Esophagus (tissue), 2 donors: ENCODE measurements around the gene CTAGE8. TPM values are rescaled to one million over a fixed set of nuclear protein-coding genes. Genes with fewer than 3 reads are reported as not detected.
"Not testable (repeated sequence)": the region's sequence is repeated elsewhere in the genome, so short reads cannot be mapped to it uniquely, and the experiment has no call there.

Experiments used
- H3K27ac ChIP-seq, 2 donors: one replicate each; pipeline ENCODE4 v1.5.1; 2013; ENCODE audit warnings: low read depth in 2 of 2, mild to moderate bottlenecking in 2 of 2, inconsistent platforms in 1 of 2, low read length in 1 of 2, moderate library complexity in 1 of 2
- H3K27me3 ChIP-seq, 2 donors: one replicate each; pipeline ENCODE4 v1.6.1; 2013; ENCODE audit warnings: low read length in 2 of 2, control low read depth in 1 of 2, mild to moderate bottlenecking in 1 of 2; ENCODE audit not compliant: insufficient read depth in 2 of 2, control insufficient read depth in 1 of 2
- H3K36me3 ChIP-seq, 2 donors: one replicate each; pipeline ENCODE4 v1.6.1; 2013; ENCODE audit warnings: low read length in 1 of 2; ENCODE audit not compliant: control insufficient read depth in 2 of 2, insufficient read depth in 2 of 2
- H3K4me1 ChIP-seq, 2 donors: one replicate each; pipeline ENCODE4 v1.6.1; 2013; ENCODE audit warnings: low read length in 1 of 2; ENCODE audit not compliant: control insufficient read depth in 2 of 2, insufficient read depth in 2 of 2
- H3K4me3 ChIP-seq, 2 donors: one replicate each; pipeline ENCODE4 v1.5.1; 2013; ENCODE audit warnings: low read length in 2 of 2, mild to moderate bottlenecking in 2 of 2, low read depth in 1 of 2, moderate library complexity in 1 of 2
- H3K9me3 ChIP-seq, 2 donors: one replicate each; pipeline ENCODE4 v1.6.1; 2013; ENCODE audit warnings: mild to moderate bottlenecking in 2 of 2, low read depth in 1 of 2, low read length in 1 of 2, moderate library complexity in 1 of 2; ENCODE audit not compliant: control insufficient read depth in 2 of 2, insufficient read depth in 1 of 2
- WGBS, 2 donors: extraction: QIAGEN DNeasy Blood & Tissue Kit; methylation state at CpG; one replicate each; pipeline ENCODE4 v1.1.7; 2013; 5-methylcytosine and 5-hydroxymethylcytosine counted together
- polyA plus RNA-seq, 2 donors: library from polyadenylated mRNA; stranded (reverse); fragments of 200-250 nt; gene quantifications; one replicate each; pipeline ENCODE4 v1.2.3, GENCODE V29; 2013
- donor health status: healthy with polysubstance abuse.
- donor health status: Bipolar disorder and iron deficiency.

The CTAGE8 gene
- polyA plus RNA-seq, 2 donors, result 0.01 to 2.5 TPM

GRCh38 chr7:144231027-144231426, 38.1 kb downstream of the CTAGE8 start:
- not testable (repeated sequence) for H3K9me3 ChIP-seq, H3K4me1 ChIP-seq, H3K27me3 ChIP-seq, H3K27ac ChIP-seq, H3K36me3 ChIP-seq, H3K4me3 ChIP-seq
- WGBS, 2 donors, result no CpG with 5 or more reads among the region's 2 CpGs

- not testable (repeated sequence) for H3K4me3 ChIP-seq, H3K27me3 ChIP-seq, H3K4me1 ChIP-seq, H3K9me3 ChIP-seq, H3K36me3 ChIP-seq, H3K27ac ChIP-seq
- 83% methylated on average over 1 of the region's 3 CpGs for WGBS, 2 donors
These were observed 40.3 kb downstream of the CTAGE8 start for GRCh38 chr7:144228810-144229209.

GRCh38 chr7:144226866-144227265, 42.2 kb downstream of the CTAGE8 start:
- not testable (repeated sequence) for H3K4me1 ChIP-seq, H3K36me3 ChIP-seq, H3K4me3 ChIP-seq, H3K9me3 ChIP-seq, H3K27ac ChIP-seq, H3K27me3 ChIP-seq
- WGBS, 2 donors, result 80 to 84% methylated on average over 3 of the region's 4 CpGs

GRCh38 chr7:144223675-144224074, 45.4 kb downstream of the CTAGE8 start:
- H3K36me3 ChIP-seq, H3K9me3 ChIP-seq, H3K4me1 ChIP-seq, H3K27ac ChIP-seq, H3K4me3 ChIP-seq, H3K27me3 ChIP-seq: not testable (repeated sequence)

DNA sequence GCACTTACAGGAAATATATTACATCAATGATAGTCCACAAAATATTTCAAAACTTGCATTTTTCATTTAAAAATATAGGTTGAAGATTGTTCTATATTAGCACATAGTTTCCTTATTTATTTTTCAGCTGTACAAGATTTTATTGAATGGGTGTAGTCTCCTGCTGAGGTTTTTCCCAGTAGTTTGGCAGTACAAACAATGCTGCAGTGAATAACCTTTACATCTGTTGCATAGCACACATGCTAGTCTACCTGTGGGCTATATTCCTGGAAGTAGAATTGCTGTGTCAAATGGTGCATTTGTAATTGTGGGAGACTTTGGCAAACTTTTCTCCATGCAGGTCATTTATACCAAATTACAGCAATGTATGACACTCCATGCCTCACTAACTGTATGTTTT, 48.6 kb downstream of the CTAGE8 start:
- H3K36me3 ChIP-seq, H3K27me3 ChIP-seq, H3K9me3 ChIP-seq, H3K4me3 ChIP-seq, H3K4me1 ChIP-seq, H3K27ac ChIP-seq: not testable (repeated sequence)

- H3K9me3 ChIP-seq, H3K4me1 ChIP-seq, H3K27me3 ChIP-seq, H3K27ac ChIP-seq, H3K36me3 ChIP-seq, H3K4me3 ChIP-seq: not testable (repeated sequence)
- WGBS, 2 donors, result no CpG with 5 or more reads among the region's 4 CpGs
These were observed 49.9 kb downstream of the CTAGE8 start for GRCh38 chr7:144219149-144219548.

DNA sequence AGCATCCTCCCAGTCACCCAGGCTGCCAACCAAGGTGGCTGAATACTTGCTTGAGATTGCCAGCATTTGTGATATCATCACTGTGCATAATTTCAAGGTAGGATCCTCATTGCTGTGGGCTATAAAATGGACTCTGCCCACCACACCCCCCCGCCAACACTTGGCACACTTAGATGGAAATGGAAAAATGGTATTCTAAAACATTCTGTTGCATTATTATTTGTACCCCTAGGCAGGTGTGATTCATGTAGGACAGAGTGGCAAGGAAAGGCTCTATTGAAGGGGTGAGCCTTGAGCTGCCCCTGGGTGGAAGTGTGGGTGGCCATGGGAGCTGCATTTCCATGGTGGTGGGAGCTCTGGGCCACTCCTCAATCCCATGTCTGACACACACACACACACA, 50.5 kb downstream of the CTAGE8 start:
- H3K27me3 ChIP-seq, H3K27ac ChIP-seq, H3K9me3 ChIP-seq, H3K4me3 ChIP-seq, H3K36me3 ChIP-seq, H3K4me1 ChIP-seq: not testable (repeated sequence)
- 97 to 100% methylated on average over 1 of the region's 1 CpG for WGBS, 2 donors

DNA sequence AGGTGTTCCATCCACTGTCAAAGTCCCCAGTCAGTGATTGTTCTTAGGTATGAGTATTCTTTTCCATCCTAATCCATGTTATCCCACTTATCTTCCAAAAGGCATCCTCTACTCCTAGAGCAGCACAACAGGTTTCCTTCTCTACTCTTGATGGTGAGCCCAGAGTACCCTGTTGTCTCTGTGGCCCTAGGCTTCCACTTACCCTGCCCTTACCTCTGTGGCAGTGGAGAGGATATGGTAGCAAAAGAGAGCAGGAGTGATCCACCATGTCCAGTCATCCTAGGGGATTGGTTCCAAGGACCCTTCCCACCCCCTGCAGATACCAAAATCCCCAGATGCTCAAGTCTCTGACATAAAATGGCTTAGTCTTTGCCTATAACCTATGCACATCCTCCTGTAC, 51.9 kb downstream of the CTAGE8 start:
- not testable (repeated sequence) for H3K4me1 ChIP-seq, H3K4me3 ChIP-seq, H3K36me3 ChIP-seq, H3K27ac ChIP-seq, H3K27me3 ChIP-seq, H3K9me3 ChIP-seq

Other genes with a start within 250 kb of the CTAGE8 start
- not detected for gene OR2A5, start 220.3 kb downstream of the CTAGE8 start, polyA plus RNA-seq
- gene OR2A25, start 199.5 kb downstream of the CTAGE8 start, polyA plus RNA-seq, result not detected
- not detected for gene OR2A12, start 183.0 kb downstream of the CTAGE8 start, polyA plus RNA-seq
- not detected for gene OR2A2, start 159.7 kb downstream of the CTAGE8 start, polyA plus RNA-seq
- gene OR2A14, start 146.1 kb downstream of the CTAGE8 start, polyA plus RNA-seq, result not detected
- gene CTAGE4, start 85.8 kb downstream of the CTAGE8 start, polyA plus RNA-seq, result 1 to 10 TPM; 3.2 to 4.3 TPM
- gene ARHGEF35, start 73.5 kb downstream of the CTAGE8 start, polyA plus RNA-seq, result 10 to 100 TPM; 20.0 to 20.1 TPM
- under 1 TPM in 1 of 2 donors, not detected in 1; 0.02 TPM for gene OR2A42, start 29.7 kb downstream of the CTAGE8 start, polyA plus RNA-seq
- gene OR2A7, start 4.5 kb downstream of the CTAGE8 start, polyA plus RNA-seq, result 1 to 10 TPM; 1.1 to 1.6 TPM
- under 1 TPM in 1 of 2 donors, not detected in 1; 0.01 TPM for gene OR2A1, start 43.1 kb upstream of the CTAGE8 start, polyA plus RNA-seq
- gene ARHGEF5, start 86.1 kb upstream of the CTAGE8 start, polyA plus RNA-seq, result 10 to 100 TPM; 14.6 to 22.1 TPM
- not detected for gene NOBOX, start 134.4 kb upstream of the CTAGE8 start, polyA plus RNA-seq